Raji (cell line): Measurements from ENCODE around the gene FH.

Source experiments
- POLR2A ChIP-seq: IDR thresholded peaks from 2 replicates; pipeline ENCODE4 v1.6.1; 2011; ENCODE audit warnings: low read depth, low read length, control low read depth; ENCODE audit not compliant: insufficient read depth

FH gene

GRCh38 chr1:241533326-241534115 lies 14.0 kb upstream of the FH start:
- no peak for TF ChIP-seq POLR2A

DNA sequence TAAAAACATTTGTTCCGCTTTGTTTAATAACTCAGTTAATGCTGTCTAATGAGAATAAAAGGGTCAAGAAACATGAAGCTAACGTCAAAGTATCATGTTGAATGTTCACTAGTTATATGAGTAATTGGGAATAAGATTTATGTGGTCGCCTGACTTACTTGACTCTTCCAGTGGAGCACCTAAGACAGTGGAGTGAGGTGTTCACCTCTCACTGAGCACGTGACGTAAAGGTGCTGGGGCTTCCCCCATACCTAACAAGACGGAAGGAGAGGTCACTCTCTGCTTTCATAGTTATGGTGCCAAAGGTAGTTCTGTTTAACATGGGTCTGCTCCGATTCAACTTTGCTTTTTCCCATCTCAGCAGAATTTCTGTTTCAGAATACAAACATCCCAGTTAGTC lies 13.3 kb upstream of the FH start:
- TF ChIP-seq POLR2A, result peak; percentile 51

- TF ChIP-seq POLR2A, result no peak
Measured at GRCh38 chr1:241532162-241532531, 12.6 kb upstream of the FH start, which contains the start of gene KMO. KMO (plus strand) TSS chr1:241532378; CDS start chr1:241532445, 67 bp downstream.

DNA sequence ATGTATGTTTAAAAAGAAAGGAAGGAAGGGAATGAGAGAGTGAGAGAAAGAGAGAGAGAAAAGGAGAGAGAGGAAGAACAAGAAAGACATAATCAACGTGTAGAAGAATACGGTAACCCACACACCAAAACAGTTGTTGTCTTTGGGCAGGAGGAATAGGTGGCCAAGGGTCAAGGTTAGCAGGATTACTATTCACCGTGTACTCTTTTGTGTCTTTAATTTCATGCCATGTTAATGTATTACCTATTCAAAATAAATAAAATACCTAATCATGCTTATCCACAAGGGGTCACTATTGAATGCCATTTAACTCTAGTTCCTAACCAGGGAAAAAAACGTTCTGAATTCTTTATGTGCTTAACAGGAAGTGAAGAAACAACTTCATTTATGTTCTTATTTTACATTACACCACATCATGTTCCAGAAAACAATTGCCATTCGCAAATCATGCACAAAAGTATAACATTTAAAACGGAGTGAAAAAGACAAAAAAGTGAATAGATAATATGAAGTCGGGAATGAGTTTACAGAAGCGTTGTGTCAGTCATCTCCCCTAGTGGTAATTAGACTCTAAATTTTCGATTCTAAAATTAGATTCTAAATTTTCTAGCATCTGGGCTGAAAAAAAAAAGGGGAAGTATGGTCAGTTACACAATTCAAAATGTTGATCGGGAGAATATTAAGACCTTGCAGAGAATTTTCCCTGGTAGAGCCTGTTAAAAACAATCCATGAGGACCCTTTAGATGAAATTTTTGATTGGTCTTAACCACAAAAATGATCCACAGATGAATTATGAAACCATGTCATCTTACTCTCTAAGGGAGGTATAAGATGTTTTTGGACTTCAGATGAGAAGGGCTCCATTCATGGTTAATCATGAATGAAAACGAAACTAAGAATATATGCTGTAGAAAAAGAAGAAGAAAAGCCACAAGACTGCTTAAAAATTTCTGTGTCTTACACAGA lies 11.9 kb upstream of the FH start:
- TF ChIP-seq POLR2A, result no peak

- no peak for TF ChIP-seq POLR2A
Measured at GRCh38 chr1:241527146-241527545, 7.6 kb upstream of the FH start.

DNA sequence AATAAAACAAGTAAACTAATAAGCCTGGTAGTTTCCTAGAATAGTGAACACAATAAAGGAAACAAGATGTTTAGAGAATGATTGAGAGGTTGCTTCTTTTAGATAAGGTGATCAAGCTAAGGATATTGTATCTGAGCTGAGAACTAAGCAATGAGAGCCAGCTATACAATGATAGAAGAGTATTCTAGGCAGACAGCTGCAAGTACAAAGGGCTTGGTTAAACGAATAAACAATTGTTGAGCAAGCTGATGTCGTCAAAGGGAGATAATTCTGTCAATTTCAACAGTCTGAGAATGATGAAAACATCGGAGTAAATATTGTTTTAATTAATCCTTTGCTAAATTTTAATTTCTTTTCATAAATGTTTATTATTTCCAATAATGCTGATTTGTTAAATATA lies 5.5 kb upstream of the FH start:
- TF ChIP-seq POLR2A, result no peak

- no peak for TF ChIP-seq POLR2A
Measured at GRCh38 chr1:241521718-241522117, 2.2 kb upstream of the FH start.

GRCh38 chr1:241520080-241520465 lies 518 bp upstream of the FH start:
- TF ChIP-seq POLR2A, result no peak

- no peak for TF ChIP-seq POLR2A
Measured at GRCh38 chr1:241518476-241519307, 863 bp downstream of the FH start.

DNA sequence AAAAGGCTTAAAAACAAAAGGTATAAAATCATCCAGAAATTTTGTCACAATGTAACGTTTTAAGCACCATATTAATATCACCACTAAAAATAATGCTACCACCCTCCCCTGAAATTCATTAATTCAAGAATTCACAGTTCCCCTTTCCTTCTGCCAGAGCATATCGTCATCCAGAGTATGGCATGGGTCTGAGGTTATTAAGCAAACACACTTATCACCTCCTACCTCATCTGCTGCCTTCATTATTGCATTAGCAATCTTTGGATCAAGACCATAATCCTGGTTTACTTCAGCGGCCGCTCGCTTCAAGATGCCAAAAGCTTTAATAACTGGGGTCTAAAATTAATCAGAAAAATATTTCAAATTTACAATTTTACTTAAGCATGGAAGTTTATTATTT lies 6.2 kb downstream of the FH start:
- TF ChIP-seq POLR2A, result no peak

DNA sequence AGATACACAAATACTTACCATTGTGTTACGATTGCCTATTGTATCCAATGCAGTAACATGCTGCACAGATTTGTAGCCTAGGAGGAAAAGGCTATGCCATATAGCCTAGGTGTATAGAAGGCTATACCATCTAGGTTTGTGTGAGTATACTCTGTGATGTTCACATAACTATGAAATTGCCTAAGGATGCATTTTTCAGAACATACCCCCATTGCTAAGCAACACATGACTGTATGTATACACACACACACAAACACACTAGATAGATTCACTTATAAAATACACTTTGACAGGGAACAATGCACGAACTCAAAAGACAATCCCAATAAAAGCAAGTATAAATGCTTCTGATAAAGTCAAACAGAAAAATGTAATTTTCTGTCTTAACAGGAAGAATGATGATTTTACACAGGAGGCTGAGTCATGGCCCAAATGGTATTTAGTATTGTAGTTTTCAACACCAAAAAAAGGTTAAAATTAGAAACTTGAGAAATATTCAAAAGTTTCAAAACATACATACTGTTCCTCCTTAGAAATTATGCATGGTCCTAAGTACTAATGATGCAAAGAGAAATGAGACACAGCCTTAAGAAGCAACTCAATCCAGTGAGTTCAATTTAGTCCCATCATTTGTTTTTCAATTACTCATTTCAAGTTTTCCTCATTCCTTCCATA lies 12.2 kb downstream of the FH start:
- no peak for TF ChIP-seq POLR2A

- TF ChIP-seq POLR2A, result no peak
Measured at GRCh38 chr1:241503444-241503843, 16.1 kb downstream of the FH start.

DNA sequence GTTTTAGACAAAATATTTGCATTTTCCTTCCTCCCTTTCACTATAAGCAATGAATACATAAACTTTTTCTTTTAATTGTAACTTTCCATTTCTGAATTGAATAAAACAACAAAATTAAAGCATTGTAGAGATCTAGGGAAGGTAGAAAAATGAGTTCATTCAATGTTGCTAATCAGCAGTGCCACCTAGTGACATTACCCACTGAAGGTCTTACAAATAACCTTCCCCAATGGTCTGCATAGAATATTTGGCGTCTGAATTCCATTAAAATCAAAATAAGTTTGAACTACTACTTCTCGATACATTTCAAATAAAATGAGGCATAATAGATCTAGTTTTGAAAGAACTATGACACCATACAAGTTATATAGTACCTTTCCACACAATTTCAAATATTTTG lies 19.6 kb downstream of the FH start:
- no peak for TF ChIP-seq POLR2A

DNA sequence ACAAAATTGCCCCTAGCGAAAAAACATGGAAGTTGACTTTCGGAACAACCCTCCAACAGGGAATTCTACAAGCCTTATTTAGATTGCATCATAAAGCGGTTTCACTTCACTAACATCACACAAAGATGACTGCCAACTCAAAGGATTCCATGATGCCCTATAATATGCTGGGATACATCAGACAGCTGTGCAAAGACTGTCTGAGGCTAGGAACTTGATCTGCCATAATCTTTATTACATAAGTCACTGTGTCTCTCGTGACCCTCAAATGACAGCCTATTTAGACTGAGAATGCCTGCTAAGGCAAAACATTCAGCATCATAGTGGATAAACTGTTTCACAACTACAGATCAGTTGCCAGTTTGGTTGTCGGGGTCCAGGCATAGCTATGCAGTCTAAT lies 23.8 kb downstream of the FH start:
- no peak for TF ChIP-seq POLR2A

DNA sequence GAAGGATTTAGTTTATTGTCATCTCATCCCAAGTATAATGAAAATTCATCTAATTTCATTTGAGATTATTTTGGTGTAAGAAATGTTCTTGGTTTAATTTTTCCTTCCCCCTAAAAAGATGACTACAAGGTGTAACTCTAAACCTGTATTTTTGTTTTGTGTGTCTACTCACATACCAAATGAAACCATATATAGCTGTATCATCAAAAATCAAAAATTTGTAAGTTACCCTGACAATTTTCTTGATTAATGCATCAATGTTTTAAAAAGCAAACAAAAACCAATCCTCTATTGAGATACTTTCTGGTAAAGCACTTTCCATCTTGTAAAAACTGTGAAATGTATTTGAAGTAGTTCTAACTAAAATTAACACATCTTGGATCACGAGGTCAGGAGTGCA lies 30.8 kb downstream of the FH start:
- TF ChIP-seq POLR2A, result no peak
